ENCODE data around the gene SUN5.

DNA sequence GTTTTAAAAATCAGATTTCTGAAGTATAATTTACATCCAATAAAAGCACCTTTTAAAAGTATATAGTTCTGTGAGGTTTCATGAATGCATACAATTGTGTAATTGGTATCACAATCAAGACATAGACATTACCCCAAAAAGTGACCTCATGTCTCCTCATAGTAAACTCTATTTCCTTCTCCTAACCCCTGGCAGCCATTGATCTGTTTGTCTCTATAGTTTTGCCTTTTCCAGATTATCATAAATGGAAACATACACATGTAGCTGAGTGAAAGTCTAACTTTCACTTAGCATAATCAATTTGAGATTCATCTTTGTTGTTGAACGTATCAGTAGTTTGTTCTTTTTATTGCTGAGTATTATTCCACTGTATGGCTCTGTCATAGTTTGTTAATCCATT lies 57.6 kb downstream of the SUN5 start:
- TF ChIP-seq CTCF (IDR thresholded peaks at IDR 0.05) (no peak), POLR2A (IDR thresholded peaks at IDR 0.05) (no peak)
